DMS153 treated with DMSO at 0.1 percent for 48 hours (cell line): Measurements from ENCODE around the gene SLC9C2.
"Not testable (repeated sequence)": the region's sequence is repeated elsewhere in the genome, so short reads cannot be mapped to it uniquely, and the experiment has no call there.

Source experiments
- DNase-seq: peaks from one replicate; lab custom pipeline; 2025; ENCODE audit not compliant: unreplicated experiment; lab: John Stamatoyannopoulos, UW

SLC9C2 gene

GRCh38 chr1:173603056-173603591 lies at the start of gene SLC9C2:
Gene SLC9C2, minus strand, starts transcription at chr1:173603072. Its CDS starts 1,296 bp downstream, at chr1:173601776.
- DNase-seq, result no peak

- no peak for DNase-seq
These were observed 46.2 kb upstream of the SLC9C2 start for GRCh38 chr1:173648880-173649605.

GRCh38 chr1:173646656-173647055 lies 43.8 kb upstream of the SLC9C2 start:
- no peak for DNase-seq

- DNase-seq, result not testable (repeated sequence)
These were observed 39.7 kb upstream of the SLC9C2 start for GRCh38 chr1:173642450-173643139.

GRCh38 chr1:173639102-173639501 lies 36.2 kb upstream of the SLC9C2 start:
- DNase-seq, result no peak

GRCh38 chr1:173638043-173639021 lies 35.5 kb upstream of the SLC9C2 start:
- DNase-seq, result no peak

GRCh38 chr1:173637236-173638042 lies 34.6 kb upstream of the SLC9C2 start:
- DNase-seq, result not testable (repeated sequence)

GRCh38 chr1:173635116-173635515 lies 32.2 kb upstream of the SLC9C2 start, which contains the start of gene TEX50:
Gene TEX50, plus strand, starts transcription at chr1:173635338. Its CDS starts 184 bp downstream, at chr1:173635522.
- DNase-seq, result no peak

- DNase-seq, result no peak
These were observed 26.0 kb upstream of the SLC9C2 start for GRCh38 chr1:173628888-173629287.

GRCh38 chr1:173627269-173627668 lies 24.4 kb upstream of the SLC9C2 start:
- no peak for DNase-seq

- no peak for DNase-seq
These were observed 14.0 kb upstream of the SLC9C2 start for GRCh38 chr1:173616859-173617258.

GRCh38 chr1:173613086-173613485 lies 10.2 kb upstream of the SLC9C2 start:
- not testable (repeated sequence) for DNase-seq

- DNase-seq, result no peak
These were observed 5.8 kb upstream of the SLC9C2 start for GRCh38 chr1:173608503-173609216.

- DNase-seq, result no peak
These were observed 1.3 kb downstream of the SLC9C2 start for GRCh38 chr1:173601588-173601987.

- no peak for DNase-seq
These were observed 6.6 kb downstream of the SLC9C2 start for GRCh38 chr1:173596097-173596825.

- not testable (repeated sequence) for DNase-seq
These were observed 11.7 kb downstream of the SLC9C2 start for GRCh38 chr1:173591138-173591537.

- no peak for DNase-seq
These were observed 12.3 kb downstream of the SLC9C2 start for GRCh38 chr1:173590557-173590956.

GRCh38 chr1:173581383-173582079 lies 21.3 kb downstream of the SLC9C2 start:
- DNase-seq, result no peak
